Measurements from ENCODE around the gene NRG4. TPM values are rescaled to one million over a fixed set of nuclear protein-coding genes. Genes with fewer than 3 reads are reported as not detected.

The NRG4 gene
- total and polyA plus RNA-seq, 9 of the 15 experiments (the other 6 are each of a cell fraction or from before 2014, with no cell fraction given), result 0.33 to 2.5 (median 0.76) TPM

- TF ChIP-seq HDAC1 (IDR thresholded peaks at IDR 0.05) (no peak), SMARCE1 (IDR thresholded peaks at IDR 0.05) (0 out of 2 replicates have a peak, but pooled peaks have one; percentile 25), PHF8 (IDR thresholded peaks at IDR 0.05; ENCODE audit: borderline replicate concordance, low read length) (no peak), ZNF384 (IDR thresholded peaks at IDR 0.05; ENCODE audit: low read depth, low read length) (no peak), NONO (IDR thresholded peaks at IDR 0.05; ENCODE audit: low read depth in 2 of 2, low read length in 1 of 2) (no peak), NKRF (IDR thresholded peaks at IDR 0.05; ENCODE audit: borderline replicate concordance) (no peak), STAT5A (IDR thresholded peaks at IDR 0.05; ENCODE audit: borderline replicate concordance, low read length) (no peak), TAF15 (IDR thresholded peaks at IDR 0.05; ENCODE audit: low read depth, low read length) (no peak), SREBF2 (CRISPR knock-in tag; IDR thresholded peaks at IDR 0.05) (no peak), POU5F1 (IDR thresholded peaks at IDR 0.05; ENCODE audit: borderline replicate concordance, low read depth, low read length, partially characterized antibody) (no peak), CEBPB (tag; IDR thresholded peaks at IDR 0.05) (peak; percentile 64), PCBP1 (IDR thresholded peaks at IDR 0.05; ENCODE audit: low read depth, low read length, poor library complexity, severe bottlenecking) (no peak), FOXA1 (IDR thresholded peaks at IDR 0.05; ENCODE audit: borderline replicate concordance) (no peak), ID3 (CRISPR knock-in tag; IDR thresholded peaks at IDR 0.05) (no peak), ID3 (tag; IDR thresholded peaks at IDR 0.05) (no peak), FOXK1 (CRISPR knock-in tag; IDR thresholded peaks at IDR 0.05; ENCODE audit: borderline replicate concordance) (no peak), JUND (IDR thresholded peaks at IDR 0.05; ENCODE audit: borderline replicate concordance, low read depth, low read length) (peak; percentile 44; the same call in 1 of the 2 replicates), JUND (tag; IDR thresholded peaks at IDR 0.05; ENCODE audit: borderline replicate concordance, low read depth, low read length) (no peak), NEUROD1 (IDR thresholded peaks at IDR 0.05; ENCODE audit: borderline replicate concordance, low read depth, low read length, partially characterized antibody) (no peak)
- TF ChIP-seq, protein P1, sequence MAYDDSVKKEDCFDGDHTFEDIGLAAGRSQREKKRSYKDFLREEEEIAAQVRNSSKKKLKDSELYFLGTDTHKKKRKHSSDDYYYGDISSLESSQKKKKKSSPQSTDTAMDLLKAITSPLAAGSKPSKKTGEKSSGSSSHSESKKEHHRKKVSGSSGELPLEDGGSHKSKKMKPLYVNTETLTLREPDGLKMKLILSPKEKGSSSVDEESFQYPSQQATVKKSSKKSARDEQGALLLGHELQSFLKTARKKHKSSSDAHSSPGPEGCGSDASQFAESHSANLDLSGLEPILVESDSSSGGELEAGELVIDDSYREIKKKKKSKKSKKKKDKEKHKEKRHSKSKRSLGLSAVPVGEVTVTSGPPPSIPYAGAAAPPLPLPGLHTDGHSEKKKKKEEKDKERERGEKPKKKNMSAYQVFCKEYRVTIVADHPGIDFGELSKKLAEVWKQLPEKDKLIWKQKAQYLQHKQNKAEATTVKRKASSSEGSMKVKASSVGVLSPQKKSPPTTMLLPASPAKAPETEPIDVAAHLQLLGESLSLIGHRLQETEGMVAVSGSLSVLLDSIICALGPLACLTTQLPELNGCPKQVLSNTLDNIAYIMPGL (CRISPR knock-in tag; IDR thresholded peaks at IDR 0.05), result no peak
- TF ChIP-seq, protein P2, sequence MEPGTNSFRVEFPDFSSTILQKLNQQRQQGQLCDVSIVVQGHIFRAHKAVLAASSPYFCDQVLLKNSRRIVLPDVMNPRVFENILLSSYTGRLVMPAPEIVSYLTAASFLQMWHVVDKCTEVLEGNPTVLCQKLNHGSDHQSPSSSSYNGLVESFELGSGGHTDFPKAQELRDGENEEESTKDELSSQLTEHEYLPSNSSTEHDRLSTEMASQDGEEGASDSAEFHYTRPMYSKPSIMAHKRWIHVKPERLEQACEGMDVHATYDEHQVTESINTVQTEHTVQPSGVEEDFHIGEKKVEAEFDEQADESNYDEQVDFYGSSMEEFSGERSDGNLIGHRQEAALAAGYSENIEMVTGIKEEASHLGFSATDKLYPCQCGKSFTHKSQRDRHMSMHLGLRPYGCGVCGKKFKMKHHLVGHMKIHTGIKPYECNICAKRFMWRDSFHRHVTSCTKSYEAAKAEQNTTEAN (CRISPR knock-in tag; IDR thresholded peaks at IDR 0.05), result no peak
- TF ChIP-seq, protein P3, sequence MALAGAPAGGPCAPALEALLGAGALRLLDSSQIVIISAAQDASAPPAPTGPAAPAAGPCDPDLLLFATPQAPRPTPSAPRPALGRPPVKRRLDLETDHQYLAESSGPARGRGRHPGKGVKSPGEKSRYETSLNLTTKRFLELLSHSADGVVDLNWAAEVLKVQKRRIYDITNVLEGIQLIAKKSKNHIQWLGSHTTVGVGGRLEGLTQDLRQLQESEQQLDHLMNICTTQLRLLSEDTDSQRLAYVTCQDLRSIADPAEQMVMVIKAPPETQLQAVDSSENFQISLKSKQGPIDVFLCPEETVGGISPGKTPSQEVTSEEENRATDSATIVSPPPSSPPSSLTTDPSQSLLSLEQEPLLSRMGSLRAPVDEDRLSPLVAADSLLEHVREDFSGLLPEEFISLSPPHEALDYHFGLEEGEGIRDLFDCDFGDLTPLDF (CRISPR knock-in tag; IDR thresholded peaks at IDR 0.05), result no peak
Measured at GRCh38 chr15:75891895-75892294, 120.3 kb downstream of the NRG4 start (continued).
